Glomerular visceral epithelial cell (primary cell): ENCODE results near the gene SCFD2.
"Not testable (repeated sequence)": the region's sequence is repeated elsewhere in the genome, so short reads cannot be mapped to it uniquely, and the experiment has no call there.

Experiments
- DNase-seq: peaks from one replicate; pipeline ENCODE4 v3.0.0-alpha.2; 2016; ENCODE audit errors: extremely low spot score

The SCFD2 gene

GRCh38 chr4:53346392-53346791 is 19.5 kb downstream of the SCFD2 start:
- DNase-seq = not testable (repeated sequence)

GRCh38 chr4:53340145-53340544 is 25.7 kb downstream of the SCFD2 start:
- not testable (repeated sequence) for DNase-seq

GRCh38 chr4:53334916-53335315 is 30.9 kb downstream of the SCFD2 start:
- DNase-seq = peak; percentile 27

GRCh38 chr4:53326535-53326934 is 39.3 kb downstream of the SCFD2 start:
- no peak for DNase-seq

- peak; percentile 21 for DNase-seq
These were observed 43.2 kb downstream of the SCFD2 start for GRCh38 chr4:53322696-53323095.

- no peak for DNase-seq
These were observed 43.9 kb downstream of the SCFD2 start for GRCh38 chr4:53321984-53322289.

- peak; percentile 18 for DNase-seq
These were observed 44.5 kb downstream of the SCFD2 start for GRCh38 chr4:53321151-53321983.

- DNase-seq = no peak
These were observed 50.6 kb downstream of the SCFD2 start for GRCh38 chr4:53315300-53315699.

GRCh38 chr4:53314252-53314651 is 51.6 kb downstream of the SCFD2 start:
- DNase-seq = no peak

- DNase-seq = peak; percentile 13
These were observed 52.4 kb downstream of the SCFD2 start for GRCh38 chr4:53313510-53313909.

GRCh38 chr4:53309321-53310040 is 56.4 kb downstream of the SCFD2 start:
- no peak for DNase-seq

- DNase-seq = no peak
These were observed 57.8 kb downstream of the SCFD2 start for GRCh38 chr4:53307819-53308780.

- DNase-seq = no peak
These were observed 58.7 kb downstream of the SCFD2 start for GRCh38 chr4:53307210-53307609.

- DNase-seq = no peak
These were observed 59.1 kb downstream of the SCFD2 start for GRCh38 chr4:53306729-53307128.

GRCh38 chr4:53292209-53292608 is 73.7 kb downstream of the SCFD2 start:
- DNase-seq = not testable (repeated sequence)

- DNase-seq = no peak
These were observed 84.4 kb downstream of the SCFD2 start for GRCh38 chr4:53281438-53281837.

GRCh38 chr4:53280846-53281245 is 85.0 kb downstream of the SCFD2 start:
- DNase-seq = no peak

- no peak for DNase-seq
These were observed 91.1 kb downstream of the SCFD2 start for GRCh38 chr4:53274609-53275268.

GRCh38 chr4:53273726-53274125 is 92.1 kb downstream of the SCFD2 start:
- peak; percentile 4 for DNase-seq

- no peak for DNase-seq
These were observed 98.8 kb downstream of the SCFD2 start for GRCh38 chr4:53267026-53267425.

GRCh38 chr4:53255986-53256385 is 109.9 kb downstream of the SCFD2 start:
- not testable (repeated sequence) for DNase-seq

- DNase-seq = no peak
These were observed 125.3 kb downstream of the SCFD2 start for GRCh38 chr4:53240573-53240972.
